GM23338 (cell line): ENCODE data around the gene GUCA2A. TPM values are rescaled to one million over a fixed set of nuclear protein-coding genes. Genes with fewer than 3 reads are reported as not detected.

Source experiments
- ATAC-seq: fragments of 200-7000 bp; cut with Tn5 transposase; 3 replicates; pipeline ENCODE4 v1.9.1; 2020
- DNase-seq: peaks from one replicate; pipeline ENCODE4 v3.0.0-alpha.2; 2015; ENCODE audit warnings: low spot score
- H2AFZ ChIP-seq: fragments of 200-600 bp; sonication (generic); 2 replicates; pipeline ENCODE4 v1.8.0; 2016; ENCODE audit warnings: antibody characterized with exemption, mild to moderate bottlenecking, moderate library complexity
- H3F3A ChIP-seq: fragments of 200-600 bp; sonication (generic); replicated peaks from 2 replicates; pipeline ENCODE4 v1.8.0; 2017; ENCODE audit warnings: antibody characterized with exemption, mixed run types, low read depth
- H3K27ac ChIP-seq: fragments of 200-600 bp; sonication (generic); 2 replicates; pipeline ENCODE4 v1.6.1; 2016; ENCODE audit warnings: low read depth
- H3K27me3 ChIP-seq: fragments of 200-600 bp; sonication (generic); 2 replicates; pipeline ENCODE4 v1.8.0; 2016; ENCODE audit warnings: mild to moderate bottlenecking, mixed run types, moderate library complexity; ENCODE audit not compliant: insufficient read depth
- H3K36me3 ChIP-seq: fragments of 200-600 bp; sonication (generic); 2 replicates; pipeline ENCODE4 v1.8.0; 2016; ENCODE audit warnings: mild to moderate bottlenecking; ENCODE audit not compliant: insufficient read depth
- H3K4me1 ChIP-seq: fragments of 200-600 bp; sonication (generic); 2 replicates; pipeline ENCODE4 v1.8.0; 2016; ENCODE audit warnings: mild to moderate bottlenecking, moderate library complexity; ENCODE audit not compliant: insufficient read depth
- H3K4me2 ChIP-seq: fragments of 200-600 bp; sonication (generic); 2 replicates; pipeline ENCODE4 v1.7.1; 2017; ENCODE audit warnings: mixed run types
- H3K4me3 ChIP-seq: fragments of 200-600 bp; sonication (generic); 2 replicates; pipeline ENCODE4 v1.6.1; 2016; ENCODE audit warnings: mixed run types
- H3K79me2 ChIP-seq: fragments of 200-600 bp; sonication (generic); replicated peaks from 2 replicates; pipeline ENCODE4 v1.8.0; 2017; ENCODE audit warnings: mild to moderate bottlenecking; ENCODE audit not compliant: insufficient read depth
- H3K9me2 ChIP-seq: fragments of 200-600 bp; sonication (generic); 2 replicates; pipeline ENCODE4 v1.8.0; 2017; ENCODE audit not compliant: insufficient read depth
- H4K20me1 ChIP-seq: fragments of 200-600 bp; sonication (generic); replicated peaks from 2 replicates; pipeline ENCODE4 v1.8.0; 2017; ENCODE audit warnings: mild to moderate bottlenecking; ENCODE audit not compliant: insufficient read depth
- H3K27ac Mint-ChIP-seq: 2 replicates; pipeline ENCODE4 v1.8.0; 2020; ENCODE audit warnings: inconsistent platforms, mild to moderate bottlenecking, moderate library complexity, mixed read lengths
- H3K27me3 Mint-ChIP-seq: 3 replicates; pipeline ENCODE4 v1.8.0; 2022; ENCODE audit warnings: low read depth, mild to moderate bottlenecking, moderate library complexity, mixed read lengths, inconsistent platforms; ENCODE audit not compliant: insufficient read depth, poor library complexity
- H3K36me3 Mint-ChIP-seq: 3 replicates; pipeline ENCODE4 v1.8.0; 2021; ENCODE audit warnings: low read depth, mild to moderate bottlenecking, inconsistent platforms, moderate library complexity, mixed read lengths
- H3K4me1 Mint-ChIP-seq: 3 replicates; pipeline ENCODE4 v1.8.0; 2020; ENCODE audit warnings: mild to moderate bottlenecking, inconsistent platforms, mixed read lengths
- H3K4me3 Mint-ChIP-seq: 3 replicates; pipeline ENCODE4 v1.8.0; 2021; ENCODE audit warnings: moderate library complexity, mild to moderate bottlenecking, inconsistent platforms, mixed read lengths
- H3K9me3 Mint-ChIP-seq: 3 replicates; pipeline ENCODE4 v1.8.0; 2020; ENCODE audit warnings: moderate library complexity, mild to moderate bottlenecking, inconsistent platforms, mixed read lengths
- CREB1 ChIP-seq: fragments of 250-450 bp; sonication (Bioruptor Pico); IDR thresholded peaks from 2 replicates; pipeline ENCODE4 v1.5.0; 2020; ENCODE audit warnings: low read depth, mild to moderate bottlenecking, moderate library complexity
- ETS1 ChIP-seq: IDR thresholded peaks from 2 replicates; pipeline ENCODE4 v1.6.1; 2016; ENCODE audit warnings: antibody characterized with exemption
- EZH2 ChIP-seq: fragments of 200-600 bp; sonication (generic); IDR thresholded peaks from one replicate; pipeline ENCODE4 v1.8.0; 2017; ENCODE audit warnings: antibody characterized with exemption, mild to moderate bottlenecking, low read depth; ENCODE audit not compliant: unreplicated experiment
- EZH2phosphoT487 ChIP-seq: fragments of 200-600 bp; sonication (generic); IDR thresholded peaks from one replicate; pipeline ENCODE4 v1.8.1; 2018; ENCODE audit warnings: antibody characterized with exemption; ENCODE audit not compliant: unreplicated experiment
- JUNB ChIP-seq: IDR thresholded peaks from one replicate; pipeline ENCODE4 v1.6.1; 2016; ENCODE audit warnings: antibody characterized with exemption; ENCODE audit not compliant: unreplicated experiment
- NANOG ChIP-seq: IDR thresholded peaks from 2 replicates; pipeline ENCODE4 v1.6.1; 2016; ENCODE audit warnings: antibody characterized with exemption, borderline replicate concordance
- POLR2AphosphoS5 ChIP-seq: IDR thresholded peaks from 2 replicates; pipeline ENCODE4 v1.6.1; 2016; ENCODE audit warnings: antibody characterized with exemption, low read depth
- STAT1 ChIP-seq: IDR thresholded peaks from one replicate; pipeline ENCODE4 v1.6.1; 2016; ENCODE audit warnings: antibody characterized with exemption; ENCODE audit not compliant: unreplicated experiment
- ZNF114 ChIP-seq: fragments of 250-450 bp; sonication (Bioruptor Pico); IDR thresholded peaks from 2 replicates; pipeline ENCODE4 v1.5.0; 2020; ENCODE audit warnings: mild to moderate bottlenecking, moderate library complexity
- ZNF331 ChIP-seq: fragments of 250-450 bp; sonication (Bioruptor Pico); IDR thresholded peaks from 2 replicates; pipeline ENCODE4 v1.5.0; 2020; ENCODE audit warnings: low read depth, mild to moderate bottlenecking, moderate library complexity
- ZNF462 ChIP-seq: fragments of 250-450 bp; sonication (Bioruptor Pico); IDR thresholded peaks from 2 replicates; pipeline ENCODE4 v1.5.0; 2020; ENCODE audit warnings: mild to moderate bottlenecking, moderate library complexity
- polyA plus RNA-seq: library from polyadenylated mRNA; unstranded; fragments of >200 nt; fragmentation: Nextera tagmentation; extraction: Ambion mirVana; gene quantifications from 2 replicates; pipeline ENCODE4 v1.2.1, GENCODE V29; 2016
- total RNA-seq: library from RNA; depleted of rRNA; stranded (reverse); fragments of >200 nt; shearing (Covaris generic); gene quantifications from 2 replicates; pipeline ENCODE4 v1.2.3, GENCODE V29; 2014
- TF ChIP-seq, protein P1 (sequence below): IDR thresholded peaks from one replicate; pipeline ENCODE4 v1.6.1; 2018; ENCODE audit warnings: antibody characterized with exemption; ENCODE audit not compliant: unreplicated experiment
- TF ChIP-seq, protein P2 (sequence below), 2 experiments: fragments of 200-600 bp in 1 of 2; sonication (generic) in 1 of 2; conservative IDR thresholded peaks; 2 replicates each; pipeline versions ENCODE4 v1.5.1 to v1.6.1; 2016 to 2017; ENCODE audit warnings: antibody characterized with exemption in 2 of 2, low read depth in 2 of 2, mild to moderate bottlenecking in 2 of 2, moderate library complexity in 1 of 2

GUCA2A gene
- total and polyA plus RNA-seq, 2 experiments from 2014 or later, result not detected

GRCh38 chr1:42125552-42125951, 39.0 kb downstream of the GUCA2A start:
- H3K4me3 Mint-ChIP-seq, result no peak overlapping the region
- no peaks in the 10 kb centered on the region for H3K27me3 ChIP-seq
- H4K20me1 ChIP-seq, result no peaks in the 10 kb centered on the region
- peaks cover 6% of the 10 kb centered on the region; the same call in 2 of the 3 replicates for H3K9me3 Mint-ChIP-seq
- H3K79me2 ChIP-seq, result no peaks in the 10 kb centered on the region
- no peak overlapping the region for H3K4me2 ChIP-seq
- no peak overlapping the region for H2AFZ ChIP-seq
- no peak overlapping the region for H3K27ac Mint-ChIP-seq
- H3F3A ChIP-seq, result no peaks in the 10 kb centered on the region
- no peaks in the 10 kb centered on the region for H3K36me3 Mint-ChIP-seq
- H3K4me1 Mint-ChIP-seq, result no peaks in the 10 kb centered on the region
- H3K36me3 ChIP-seq, result 0 out of 2 replicates have a peak, but pooled peaks cover 4% of the 10 kb centered on the region
- H3K27me3 Mint-ChIP-seq, result no peaks in the 10 kb centered on the region
- TF ChIP-seq ETS1 (no peak), EZH2 (no peak), STAT1 (no peak), JUNB (no peak), EZH2phosphoT487 (no peak), CREB1 (CRISPR knock-in tag) (no peak), ZNF462 (no peak), POLR2AphosphoS5 (no peak), ZNF114 (CRISPR knock-in tag) (no peak), ZNF331 (no peak), NANOG (no peak)
- TF ChIP-seq, protein P1, sequence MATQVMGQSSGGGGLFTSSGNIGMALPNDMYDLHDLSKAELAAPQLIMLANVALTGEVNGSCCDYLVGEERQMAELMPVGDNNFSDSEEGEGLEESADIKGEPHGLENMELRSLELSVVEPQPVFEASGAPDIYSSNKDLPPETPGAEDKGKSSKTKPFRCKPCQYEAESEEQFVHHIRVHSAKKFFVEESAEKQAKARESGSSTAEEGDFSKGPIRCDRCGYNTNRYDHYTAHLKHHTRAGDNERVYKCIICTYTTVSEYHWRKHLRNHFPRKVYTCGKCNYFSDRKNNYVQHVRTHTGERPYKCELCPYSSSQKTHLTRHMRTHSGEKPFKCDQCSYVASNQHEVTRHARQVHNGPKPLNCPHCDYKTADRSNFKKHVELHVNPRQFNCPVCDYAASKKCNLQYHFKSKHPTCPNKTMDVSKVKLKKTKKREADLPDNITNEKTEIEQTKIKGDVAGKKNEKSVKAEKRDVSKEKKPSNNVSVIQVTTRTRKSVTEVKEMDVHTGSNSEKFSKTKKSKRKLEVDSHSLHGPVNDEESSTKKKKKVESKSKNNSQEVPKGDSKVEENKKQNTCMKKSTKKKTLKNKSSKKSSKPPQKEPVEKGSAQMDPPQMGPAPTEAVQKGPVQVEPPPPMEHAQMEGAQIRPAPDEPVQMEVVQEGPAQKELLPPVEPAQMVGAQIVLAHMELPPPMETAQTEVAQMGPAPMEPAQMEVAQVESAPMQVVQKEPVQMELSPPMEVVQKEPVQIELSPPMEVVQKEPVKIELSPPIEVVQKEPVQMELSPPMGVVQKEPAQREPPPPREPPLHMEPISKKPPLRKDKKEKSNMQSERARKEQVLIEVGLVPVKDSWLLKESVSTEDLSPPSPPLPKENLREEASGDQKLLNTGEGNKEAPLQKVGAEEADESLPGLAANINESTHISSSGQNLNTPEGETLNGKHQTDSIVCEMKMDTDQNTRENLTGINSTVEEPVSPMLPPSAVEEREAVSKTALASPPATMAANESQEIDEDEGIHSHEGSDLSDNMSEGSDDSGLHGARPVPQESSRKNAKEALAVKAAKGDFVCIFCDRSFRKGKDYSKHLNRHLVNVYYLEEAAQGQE, result no peak
- TF ChIP-seq, protein P2, sequence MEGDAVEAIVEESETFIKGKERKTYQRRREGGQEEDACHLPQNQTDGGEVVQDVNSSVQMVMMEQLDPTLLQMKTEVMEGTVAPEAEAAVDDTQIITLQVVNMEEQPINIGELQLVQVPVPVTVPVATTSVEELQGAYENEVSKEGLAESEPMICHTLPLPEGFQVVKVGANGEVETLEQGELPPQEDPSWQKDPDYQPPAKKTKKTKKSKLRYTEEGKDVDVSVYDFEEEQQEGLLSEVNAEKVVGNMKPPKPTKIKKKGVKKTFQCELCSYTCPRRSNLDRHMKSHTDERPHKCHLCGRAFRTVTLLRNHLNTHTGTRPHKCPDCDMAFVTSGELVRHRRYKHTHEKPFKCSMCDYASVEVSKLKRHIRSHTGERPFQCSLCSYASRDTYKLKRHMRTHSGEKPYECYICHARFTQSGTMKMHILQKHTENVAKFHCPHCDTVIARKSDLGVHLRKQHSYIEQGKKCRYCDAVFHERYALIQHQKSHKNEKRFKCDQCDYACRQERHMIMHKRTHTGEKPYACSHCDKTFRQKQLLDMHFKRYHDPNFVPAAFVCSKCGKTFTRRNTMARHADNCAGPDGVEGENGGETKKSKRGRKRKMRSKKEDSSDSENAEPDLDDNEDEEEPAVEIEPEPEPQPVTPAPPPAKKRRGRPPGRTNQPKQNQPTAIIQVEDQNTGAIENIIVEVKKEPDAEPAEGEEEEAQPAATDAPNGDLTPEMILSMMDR (conservative IDR thresholded peaks at IDR 0.05; ENCODE audit: low read depth in 2 of 2), result no peak
- H3K4me3 ChIP-seq, result no peak overlapping the region
- ATAC-seq (no peak), DNase-seq (no peak)
- H3K9me2 ChIP-seq, result no peaks in the 10 kb centered on the region
- H3K4me1 ChIP-seq, result no peaks in the 10 kb centered on the region
- no peak overlapping the region for H3K27ac ChIP-seq
